Panc1 (cell line): Measurements from ENCODE around the gene DUSP16. TPM values are rescaled to one million over a fixed set of nuclear protein-coding genes. Genes with fewer than 3 reads are reported as not detected.

ENCODE experiments used
- ATAC-seq: fragments of 200-7000 bp; cut with Tn5 transposase; 2 replicates; pipeline ENCODE4 v1.9.1; 2020; ENCODE audit warnings: mild to moderate bottlenecking, moderate library complexity
- BruUV-seq: library from RNA; stranded (reverse); fragments of 400-500 nt; replicated peaks from 2 replicates; lab custom pipeline; 2021; lab: Mats Ljungman, UMichigan
- CTCF ChIA-PET: fragments of 300-600 bp; sonication (Branson Sonifier 250); formaldehyde crosslinking; loops from one replicate; lab custom pipeline; 2022; ENCODE audit warnings: antibody characterized with exemption; lab: Charles Lee
- POLR2A ChIA-PET: fragments of 300-600 bp; sonication (Branson Sonifier 250); formaldehyde crosslinking; loops from one replicate; lab custom pipeline; 2022; ENCODE audit warnings: antibody characterized with exemption; lab: Charles Lee
- DNase-seq: peaks from one replicate; pipeline ENCODE4 v3.0.0-alpha.2; 2010; ENCODE audit warnings: low read depth, low spot score
- H3K27ac ChIP-seq: 2 replicates; pipeline ENCODE4 v1.5.1; 2011; ENCODE audit warnings: mild to moderate bottlenecking, low read length, inconsistent platforms
- H3K27me3 ChIP-seq: fragments of 200-500 bp; sonication (Bioruptor generic); 2 replicates; pipeline ENCODE4 v1.6.0; 2014; ENCODE audit warnings: low read length, inconsistent platforms; ENCODE audit not compliant: control insufficient read depth, insufficient read depth
- H3K36me3 ChIP-seq: fragments of 200-500 bp; sonication (Bioruptor generic); 2 replicates; pipeline ENCODE4 v1.5.1; 2014; ENCODE audit warnings: inconsistent platforms, mild to moderate bottlenecking, low read length, moderate library complexity; ENCODE audit not compliant: control insufficient read depth, insufficient read depth
- H3K4me1 ChIP-seq: 2 replicates; pipeline ENCODE4 v1.5.1; 2011; ENCODE audit warnings: inconsistent platforms, mild to moderate bottlenecking, low read length, moderate library complexity; ENCODE audit not compliant: control insufficient read depth, insufficient read depth
- H3K4me3 ChIP-seq, 2 experiments: 2 replicates each; pipeline ENCODE4 v1.5.1; 2011 to 2012; ENCODE audit warnings: low read depth in 2 of 2, low read length in 2 of 2, mild to moderate bottlenecking in 2 of 2, inconsistent platforms in 1 of 2, moderate library complexity in 1 of 2
- H3K9me3 ChIP-seq: fragments of 200-500 bp; sonication (Bioruptor generic); 2 replicates; pipeline ENCODE4 v1.5.1; 2014; ENCODE audit warnings: low read depth, mild to moderate bottlenecking, inconsistent platforms, low read length, moderate library complexity; ENCODE audit not compliant: control insufficient read depth, insufficient read depth
- CTCF ChIP-seq: fragments of 450-650 bp; IDR thresholded peaks from 2 replicates; pipeline ENCODE4 v1.5.1; 2017; ENCODE audit warnings: mild to moderate bottlenecking
- POLR2AphosphoS5 ChIP-seq: IDR thresholded peaks from 2 replicates; pipeline ENCODE4 v1.6.1; 2012; ENCODE audit warnings: mild to moderate bottlenecking, low read depth, low read length, moderate library complexity
- SIN3A ChIP-seq: IDR thresholded peaks from 2 replicates; pipeline ENCODE4 v1.6.1; 2012; ENCODE audit warnings: low read depth, mild to moderate bottlenecking, low read length, moderate library complexity, borderline replicate concordance; ENCODE audit not compliant: insufficient read depth
- TCF7L2 ChIP-seq: IDR thresholded peaks from 2 replicates; pipeline ENCODE4 v1.6.1; 2011; ENCODE audit warnings: mild to moderate bottlenecking, low read depth, low read length, inconsistent platforms
- in situ Hi-C: cut with HindIII; loops from 2 replicates; pipeline ENCODE4 v1.10.0; 2016; ENCODE audit warnings: low sequenced_read_pairs, low pct_unique_long_range_greater_than_20kb
- intact Hi-C: fragments of 100-400 bp; cut with micrococcal nuclease; formaldehyde crosslinking; loops from one replicate; pipeline ENCODE4 v1.10.0; 2022; ENCODE audit not compliant: unreplicated experiment
- total RNA-seq: library from RNA; stranded (reverse); gene quantifications from one replicate; pipeline ENCODE4 v1.2.1, GENCODE V29; 2021; ENCODE audit not compliant: unreplicated experiment
- TF ChIP-seq, protein P1 (sequence below), 2 experiments: IDR thresholded peaks; 2 replicates each; pipeline ENCODE4 v1.6.1; 2011 to 2012; ENCODE audit warnings: low read depth in 2 of 2, control low read depth in 1 of 2, low read length in 1 of 2, mild to moderate bottlenecking in 1 of 2, moderate library complexity in 1 of 2; ENCODE audit not compliant: insufficient read depth in 1 of 2

The DUSP16 gene
- total RNA-seq, 1 experiment from 2014 or later: 12.9 TPM

GRCh38 chr12:12539028-12539810 is 23.4 kb downstream of the DUSP16 start:
- CTCF ChIA-PET: no interaction called here
- no peak overlapping the region for H3K27ac ChIP-seq
- POLR2A ChIA-PET: no interaction called here
- H3K4me3 ChIP-seq: no peak overlapping the region
- DNase-seq (no peak), ATAC-seq (peak; percentile 60; the same call in 1 of the 2 replicates)
- H3K9me3 ChIP-seq: no peaks in the 10 kb centered on the region
- no TSS peak for BruUV-seq
- no peaks in the 10 kb centered on the region for H3K27me3 ChIP-seq
- no peak for TF ChIP-seq POLR2AphosphoS5
- no peak for TF ChIP-seq SIN3A
- TF ChIP-seq, protein P1, sequence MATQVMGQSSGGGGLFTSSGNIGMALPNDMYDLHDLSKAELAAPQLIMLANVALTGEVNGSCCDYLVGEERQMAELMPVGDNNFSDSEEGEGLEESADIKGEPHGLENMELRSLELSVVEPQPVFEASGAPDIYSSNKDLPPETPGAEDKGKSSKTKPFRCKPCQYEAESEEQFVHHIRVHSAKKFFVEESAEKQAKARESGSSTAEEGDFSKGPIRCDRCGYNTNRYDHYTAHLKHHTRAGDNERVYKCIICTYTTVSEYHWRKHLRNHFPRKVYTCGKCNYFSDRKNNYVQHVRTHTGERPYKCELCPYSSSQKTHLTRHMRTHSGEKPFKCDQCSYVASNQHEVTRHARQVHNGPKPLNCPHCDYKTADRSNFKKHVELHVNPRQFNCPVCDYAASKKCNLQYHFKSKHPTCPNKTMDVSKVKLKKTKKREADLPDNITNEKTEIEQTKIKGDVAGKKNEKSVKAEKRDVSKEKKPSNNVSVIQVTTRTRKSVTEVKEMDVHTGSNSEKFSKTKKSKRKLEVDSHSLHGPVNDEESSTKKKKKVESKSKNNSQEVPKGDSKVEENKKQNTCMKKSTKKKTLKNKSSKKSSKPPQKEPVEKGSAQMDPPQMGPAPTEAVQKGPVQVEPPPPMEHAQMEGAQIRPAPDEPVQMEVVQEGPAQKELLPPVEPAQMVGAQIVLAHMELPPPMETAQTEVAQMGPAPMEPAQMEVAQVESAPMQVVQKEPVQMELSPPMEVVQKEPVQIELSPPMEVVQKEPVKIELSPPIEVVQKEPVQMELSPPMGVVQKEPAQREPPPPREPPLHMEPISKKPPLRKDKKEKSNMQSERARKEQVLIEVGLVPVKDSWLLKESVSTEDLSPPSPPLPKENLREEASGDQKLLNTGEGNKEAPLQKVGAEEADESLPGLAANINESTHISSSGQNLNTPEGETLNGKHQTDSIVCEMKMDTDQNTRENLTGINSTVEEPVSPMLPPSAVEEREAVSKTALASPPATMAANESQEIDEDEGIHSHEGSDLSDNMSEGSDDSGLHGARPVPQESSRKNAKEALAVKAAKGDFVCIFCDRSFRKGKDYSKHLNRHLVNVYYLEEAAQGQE (IDR thresholded peaks at IDR 0.05; ENCODE audit: insufficient read depth in 1 of 2, low read depth in 2 of 2, low read length in 1 of 2): no peak
- no peak for TF ChIP-seq TCF7L2
- no peak for TF ChIP-seq CTCF
- intact Hi-C loops: no loop called here
- in situ Hi-C loops: no loop called here
- H3K36me3 ChIP-seq: no peaks in the 10 kb centered on the region
- no peaks in the 10 kb centered on the region for H3K4me1 ChIP-seq

- no peaks in the 10 kb centered on the region for H3K9me3 ChIP-seq
- ChIA-PET POLR2A (no interaction called here), CTCF (no interaction called here)
- no peaks in the 10 kb centered on the region for H3K36me3 ChIP-seq
- H3K4me1 ChIP-seq: no peaks in the 10 kb centered on the region; the same call in 1 of the 2 replicates
- in situ Hi-C loops (no loop called here), intact Hi-C loops (no loop called here)
- ATAC-seq: no peak
- H3K4me3 ChIP-seq: no peak overlapping the region
- H3K27me3 ChIP-seq: no peaks in the 10 kb centered on the region
- TF ChIP-seq, protein P1 (IDR thresholded peaks at IDR 0.05; ENCODE audit: insufficient read depth in 1 of 2, low read depth in 2 of 2, low read length in 1 of 2): no peak
- no peak for TF ChIP-seq CTCF
- no TSS peak for BruUV-seq
- H3K27ac ChIP-seq: no peak overlapping the region
- no peak for DNase-seq
These were observed 24.1 kb downstream of the DUSP16 start for GRCh38 chr12:12538535-12538934.
